ENCODE results near the gene CCL1.

The CCL1 gene

GRCh38 chr17:34363183-34363661 is at the start of gene CCL1:
Gene CCL1, minus strand, starts transcription at chr17:34363233. Its CDS starts 72 bp downstream, at chr17:34363161.
- no peak for DNase-seq

GRCh38 chr17:34412534-34412933 is 49.5 kb upstream of the CCL1 start:
- DNase-seq = no peak

DNA sequence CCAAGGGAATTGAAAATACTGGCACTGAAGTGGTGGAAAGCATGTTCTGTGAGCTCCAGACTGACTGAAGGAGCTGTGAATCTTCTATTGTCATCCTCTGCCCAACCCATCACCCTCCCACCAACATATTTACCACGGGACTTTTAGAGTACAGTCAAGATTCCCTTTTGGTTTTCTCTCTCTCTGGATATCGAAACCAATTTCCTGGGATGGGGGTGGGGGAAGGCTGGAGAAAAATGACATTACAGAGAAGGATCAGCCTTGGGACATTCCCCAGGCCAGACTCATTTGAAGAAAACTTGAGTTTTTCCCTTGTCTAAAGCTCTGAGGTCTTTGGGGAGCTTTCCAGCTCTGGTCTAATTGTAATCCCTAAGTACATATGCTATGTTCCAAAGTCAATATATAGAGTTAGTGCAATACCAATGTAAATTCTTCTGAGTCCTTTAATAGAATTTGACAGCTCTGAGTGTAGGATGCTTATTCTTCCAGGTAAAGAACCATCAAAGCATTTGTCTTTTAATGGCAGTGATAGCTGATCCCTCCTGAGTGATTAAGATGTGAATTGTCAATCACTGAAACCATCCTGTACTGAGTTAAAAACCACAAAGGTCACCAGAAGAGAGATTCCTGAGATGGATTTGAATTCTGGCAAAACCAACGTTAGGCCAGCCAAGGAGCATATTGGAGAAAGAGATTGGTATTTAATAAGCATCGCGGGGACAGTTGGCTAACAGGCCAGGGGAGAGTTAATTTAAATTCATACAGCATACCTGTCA is 48.8 kb upstream of the CCL1 start:
- DNase-seq = no peak

GRCh38 chr17:34409352-34409751 is 46.3 kb upstream of the CCL1 start:
- DNase-seq = no peak

- DNase-seq = no peak
Observed at GRCh38 chr17:34408439-34408838, 45.4 kb upstream of the CCL1 start.

DNA sequence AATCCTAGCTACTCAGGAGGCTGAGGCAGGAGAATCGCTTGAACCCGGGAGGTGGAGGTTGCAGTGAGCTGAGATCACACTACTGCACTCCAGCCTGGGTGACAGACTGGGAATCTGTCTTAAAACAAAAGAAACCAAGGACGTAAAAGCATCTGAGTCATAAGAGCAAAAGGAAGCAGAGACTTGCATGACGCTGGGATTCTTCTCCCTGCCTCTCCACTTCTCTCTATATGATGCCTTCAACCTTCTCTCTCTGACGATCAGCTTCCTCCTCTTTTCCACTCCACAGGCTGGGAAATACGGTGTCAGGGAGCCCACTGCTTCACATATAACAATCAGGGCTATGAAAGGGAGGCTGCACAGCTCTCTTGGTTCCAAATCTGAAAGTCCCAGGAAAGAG is 43.2 kb upstream of the CCL1 start:
- no peak for DNase-seq

GRCh38 chr17:34403006-34403405 is 40.0 kb upstream of the CCL1 start:
- DNase-seq = no peak

DNA sequence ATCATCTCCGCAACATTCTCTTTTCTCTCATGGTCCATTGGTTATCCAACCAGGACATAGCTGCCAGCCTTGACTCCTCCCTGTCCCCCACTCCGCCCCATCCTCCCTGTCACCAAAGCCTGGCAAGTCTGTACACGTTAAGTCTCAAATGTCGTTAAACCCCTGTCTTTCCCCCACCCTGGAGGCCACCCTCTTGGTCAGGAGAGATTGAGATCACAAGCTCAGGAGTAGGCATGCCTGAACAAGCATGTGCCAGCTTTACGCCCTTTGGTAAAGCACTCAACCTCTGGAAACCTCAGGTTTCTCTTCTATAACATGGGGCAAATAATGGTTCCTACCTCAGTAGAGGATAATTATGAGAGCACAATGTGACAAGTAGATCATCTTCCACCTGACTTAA is 38.1 kb upstream of the CCL1 start:
- DNase-seq = no peak

- no peak for DNase-seq
Observed at GRCh38 chr17:34400301-34400931, 37.4 kb upstream of the CCL1 start.

GRCh38 chr17:34399725-34400124 is 36.7 kb upstream of the CCL1 start:
- no peak for DNase-seq

DNA sequence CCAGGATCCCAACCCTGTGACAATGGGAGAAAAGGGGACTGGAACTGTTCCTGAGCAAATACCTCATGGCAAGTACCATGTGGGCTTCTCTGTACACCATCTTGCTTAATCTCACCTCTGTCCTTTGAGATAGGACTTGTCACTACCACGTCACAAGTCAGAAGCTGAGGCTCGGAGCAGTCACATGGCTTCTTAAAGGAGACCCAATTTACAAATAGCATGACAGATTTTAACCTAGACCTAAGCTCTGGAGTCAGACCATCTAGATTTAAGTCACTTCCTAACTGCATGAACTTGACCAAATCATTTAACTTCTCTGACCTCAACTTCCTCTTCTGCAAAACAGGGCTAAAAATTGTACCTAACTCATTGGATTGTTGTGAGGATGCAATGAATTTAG is 36.0 kb upstream of the CCL1 start:
- no peak for DNase-seq

- DNase-seq = no peak
Observed at GRCh38 chr17:34397265-34397664, 34.2 kb upstream of the CCL1 start.

DNA sequence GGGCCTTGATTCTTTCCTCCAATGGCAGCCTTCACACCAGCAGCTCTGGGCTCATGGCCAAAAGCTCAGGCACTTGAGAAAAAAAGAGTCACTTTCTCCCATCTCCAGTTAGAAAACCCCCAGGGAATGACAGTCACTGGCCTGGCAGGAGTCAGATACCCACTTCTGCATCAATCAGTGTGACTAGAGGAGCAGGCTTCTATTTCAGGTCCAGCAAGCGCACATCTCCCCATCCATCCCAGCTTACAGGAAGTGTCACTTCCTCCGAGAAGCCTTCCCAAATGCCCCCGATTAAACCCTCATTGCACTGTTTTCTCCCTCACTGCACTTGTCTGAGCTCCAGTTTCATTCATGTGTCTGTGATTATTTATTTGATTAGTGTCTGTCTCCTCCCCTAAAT is 30.4 kb upstream of the CCL1 start:
- no peak for DNase-seq

- DNase-seq = no peak
Observed at GRCh38 chr17:34391241-34391640, 28.2 kb upstream of the CCL1 start.

- DNase-seq = no peak
Observed at GRCh38 chr17:34390649-34391048, 27.6 kb upstream of the CCL1 start.

- DNase-seq = no peak
Observed at GRCh38 chr17:34389126-34389750, 26.2 kb upstream of the CCL1 start.

GRCh38 chr17:34387566-34387965 is 24.5 kb upstream of the CCL1 start:
- no peak for DNase-seq

GRCh38 chr17:34386697-34387550 is 23.9 kb upstream of the CCL1 start:
- no peak for DNase-seq

GRCh38 chr17:34386343-34386696 is 23.3 kb upstream of the CCL1 start:
- no peak for DNase-seq

DNA sequence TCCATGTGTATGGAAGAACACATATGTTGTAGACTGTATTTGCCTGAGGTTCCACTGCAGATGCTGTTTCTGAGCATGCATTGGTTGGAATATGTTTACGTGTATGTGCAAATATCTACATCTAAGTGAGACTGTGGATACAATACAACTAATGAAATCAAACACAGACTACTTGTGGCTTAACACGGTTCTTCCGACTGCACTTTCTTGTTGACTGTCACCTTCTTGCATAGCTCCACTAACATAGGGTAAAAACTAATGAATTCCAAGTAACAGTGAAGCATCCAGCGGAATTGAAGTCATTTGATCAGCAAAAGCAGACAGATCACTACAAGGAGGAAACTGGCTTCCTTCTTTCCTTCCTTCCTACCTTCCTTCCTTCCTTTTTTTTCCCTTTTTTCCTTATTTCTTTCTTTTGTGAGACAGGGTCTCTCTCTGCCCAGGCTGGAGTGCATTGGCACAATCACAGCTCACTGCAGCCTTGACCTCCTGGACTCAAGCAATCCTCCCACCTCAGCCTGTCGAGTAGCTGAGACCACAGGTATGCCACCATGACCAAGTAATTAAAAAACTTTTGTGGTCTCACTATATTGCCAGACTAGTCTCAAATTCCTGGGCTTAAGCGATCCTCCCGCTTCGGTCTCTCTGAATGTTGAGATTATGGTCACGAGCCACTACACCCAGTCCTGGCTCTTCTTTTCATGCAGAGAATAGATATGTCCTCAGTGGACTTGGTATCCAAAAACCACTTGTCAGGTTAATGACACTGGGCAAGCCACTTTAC is 22.0 kb upstream of the CCL1 start:
- no peak for DNase-seq

DNA sequence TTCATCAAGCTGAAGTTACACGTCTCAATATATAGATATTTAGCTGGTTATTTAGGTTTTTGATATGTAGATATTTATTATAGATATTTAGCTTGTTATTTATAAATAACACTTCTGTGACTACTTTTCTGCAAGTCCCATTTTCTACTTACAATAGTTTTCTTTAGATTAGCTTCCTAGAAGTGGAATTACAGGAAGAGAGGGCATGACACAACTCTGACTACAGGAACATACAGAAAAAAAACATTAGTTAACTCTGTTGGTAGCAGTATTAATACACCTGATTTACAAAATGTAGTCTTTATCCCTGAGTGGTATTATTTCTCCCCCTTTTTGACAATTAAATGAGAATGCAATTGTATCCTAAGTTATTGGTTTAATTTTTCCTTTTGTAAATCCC is 21.2 kb upstream of the CCL1 start:
- DNase-seq = no peak

DNA sequence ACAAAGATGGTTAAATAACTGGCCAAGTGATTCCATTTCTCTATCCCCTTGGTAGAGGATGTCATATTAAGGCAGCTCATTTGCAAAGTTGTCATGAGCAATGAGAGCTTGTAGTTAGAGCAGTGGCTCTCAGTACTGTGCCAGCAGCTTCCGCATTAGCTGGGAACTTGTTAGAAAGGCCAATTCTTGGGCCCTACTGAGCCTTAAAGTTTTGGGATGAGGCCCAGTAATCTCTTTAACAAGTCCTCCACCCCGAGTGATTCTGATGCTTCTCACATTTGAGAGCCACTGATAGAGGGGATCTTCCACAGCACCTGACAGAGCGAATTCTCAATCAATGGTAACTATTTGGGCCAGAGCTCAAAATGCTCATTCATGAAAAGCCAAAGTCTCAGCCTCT is 20.2 kb upstream of the CCL1 start:
- no peak for DNase-seq
